HEK293T (cell line): ENCODE measurements around the gene NYNRIN.

Experiments
- BHLHE40 ChIP-seq: fragments of 450-650 bp; IDR thresholded peaks from 2 replicates; pipeline ENCODE4 v1.6.1; 2016; ENCODE audit warnings: mild to moderate bottlenecking, moderate library complexity, borderline replicate concordance
- CTBP1 ChIP-seq: fragments of 450-650 bp; IDR thresholded peaks from 2 replicates; pipeline ENCODE4 v1.6.1; 2016; ENCODE audit warnings: borderline replicate concordance
- ELF4 ChIP-seq: fragments of 450-650 bp; IDR thresholded peaks from 2 replicates; pipeline ENCODE4 v1.6.1; 2017; ENCODE audit warnings: antibody characterized with exemption
- FOXA1 ChIP-seq: fragments of 450-650 bp; IDR thresholded peaks from 2 replicates; pipeline ENCODE4 v1.6.1; 2016; ENCODE audit warnings: mild to moderate bottlenecking
- FOXK2 ChIP-seq: fragments of 450-650 bp; IDR thresholded peaks from 2 replicates; pipeline ENCODE4 v1.6.1; 2016; ENCODE audit warnings: mild to moderate bottlenecking
- FOXM1 ChIP-seq: fragments of 450-650 bp; IDR thresholded peaks from 2 replicates; pipeline ENCODE4 v1.6.1; 2017; ENCODE audit warnings: mild to moderate bottlenecking, borderline replicate concordance
- HDGF ChIP-seq: fragments of 450-650 bp; IDR thresholded peaks from 2 replicates; pipeline ENCODE4 v1.6.1; 2017; ENCODE audit warnings: antibody characterized with exemption, borderline replicate concordance
- L3MBTL2 ChIP-seq: fragments of 450-650 bp; conservative IDR thresholded peaks from 2 replicates; pipeline ENCODE4 v1.6.1; 2016; ENCODE audit warnings: mild to moderate bottlenecking
- NFRKB ChIP-seq: fragments of 450-650 bp; IDR thresholded peaks from 2 replicates; pipeline ENCODE4 v1.6.1; 2016; ENCODE audit warnings: mild to moderate bottlenecking, moderate library complexity
- SP1 ChIP-seq: fragments of 450-650 bp; IDR thresholded peaks from 2 replicates; pipeline ENCODE4 v1.6.1; 2017
- SUZ12 ChIP-seq: fragments of 450-650 bp; IDR thresholded peaks from 2 replicates; pipeline ENCODE4 v1.6.1; 2016; ENCODE audit warnings: mild to moderate bottlenecking
- TARDBP ChIP-seq: fragments of 450-650 bp; IDR thresholded peaks from 2 replicates; pipeline ENCODE4 v1.6.1; 2016

DNA sequence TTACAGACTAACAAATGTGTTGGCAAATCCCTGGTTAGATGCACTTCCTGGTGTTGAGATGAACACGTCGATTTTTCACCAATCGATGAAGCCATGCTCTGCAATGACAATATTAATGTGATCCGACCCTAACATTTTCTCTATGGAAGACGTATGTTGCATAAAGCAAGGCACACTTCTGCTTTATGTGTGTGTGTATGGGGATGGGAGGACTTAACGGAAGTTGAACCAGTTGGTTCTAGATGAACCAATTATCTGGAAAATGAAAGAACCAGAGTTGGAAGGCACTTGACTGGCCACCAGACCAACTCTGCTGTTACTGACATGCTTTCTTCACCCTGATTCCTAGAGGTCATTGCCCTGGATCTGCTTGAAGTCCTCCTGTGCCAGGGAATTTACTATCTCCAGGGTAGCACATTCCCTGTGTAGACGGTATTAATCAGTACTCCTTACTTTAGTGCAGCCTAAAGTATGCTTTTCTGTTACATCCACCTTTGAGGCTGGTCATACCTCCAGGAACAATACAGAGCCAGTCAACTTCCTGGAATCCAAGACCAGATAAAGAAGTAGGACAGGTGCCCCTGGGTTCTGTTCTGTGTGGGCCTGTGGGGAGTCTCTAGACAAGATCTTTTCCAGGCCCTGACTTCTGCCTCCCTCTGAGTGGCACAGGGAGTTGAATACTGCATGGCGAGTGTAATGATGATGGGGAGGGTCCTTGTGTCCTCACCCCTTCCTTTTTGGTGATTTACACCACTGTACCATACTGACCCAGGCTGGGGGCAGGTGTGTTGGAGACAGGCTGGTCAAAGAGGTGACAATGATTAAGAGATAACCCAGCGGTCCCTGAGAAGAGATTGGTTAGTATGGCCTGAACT, 39.7 kb downstream of the NYNRIN start:
- no peak for TF ChIP-seq FOXA1
- TF ChIP-seq ELF4: no peak
- TF ChIP-seq SP1: no peak
- no peak for TF ChIP-seq L3MBTL2
- no peak for TF ChIP-seq NFRKB
- no peak for TF ChIP-seq FOXM1
- no peak for TF ChIP-seq CTBP1
- TF ChIP-seq TARDBP: no peak
- no peak for TF ChIP-seq SUZ12
- TF ChIP-seq FOXK2: no peak
- no peak for TF ChIP-seq BHLHE40
- no peak for TF ChIP-seq HDGF
